NB4 (cell line): ENCODE results near the gene CCDC124.

ENCODE experiments used
- CTCF ChIP-seq: IDR thresholded peaks from one replicate; pipeline ENCODE4 v1.5.1; 2012; ENCODE audit warnings: low read depth, low read length
- MAX ChIP-seq: IDR thresholded peaks from 2 replicates; pipeline ENCODE4 v1.6.1; 2011; ENCODE audit warnings: low read depth, low read length
- MYC ChIP-seq: IDR thresholded peaks from 2 replicates; pipeline ENCODE4 v1.6.1; 2011; ENCODE audit warnings: low read depth, low read length
- POLR2A ChIP-seq: IDR thresholded peaks from 2 replicates; pipeline ENCODE4 v1.6.1; 2011; ENCODE audit warnings: mild to moderate bottlenecking; ENCODE audit not compliant: insufficient read length; ENCODE audit errors: extremely low read depth

- no peak for TF ChIP-seq CTCF
- no peak for TF ChIP-seq POLR2A
- TF ChIP-seq MYC = no peak
- TF ChIP-seq MAX = no peak
These were observed 10.7 kb upstream of the CCDC124 start for GRCh38 chr19:17922138-17922537.
